Measurements from ENCODE around the gene GIPC1.

DNA sequence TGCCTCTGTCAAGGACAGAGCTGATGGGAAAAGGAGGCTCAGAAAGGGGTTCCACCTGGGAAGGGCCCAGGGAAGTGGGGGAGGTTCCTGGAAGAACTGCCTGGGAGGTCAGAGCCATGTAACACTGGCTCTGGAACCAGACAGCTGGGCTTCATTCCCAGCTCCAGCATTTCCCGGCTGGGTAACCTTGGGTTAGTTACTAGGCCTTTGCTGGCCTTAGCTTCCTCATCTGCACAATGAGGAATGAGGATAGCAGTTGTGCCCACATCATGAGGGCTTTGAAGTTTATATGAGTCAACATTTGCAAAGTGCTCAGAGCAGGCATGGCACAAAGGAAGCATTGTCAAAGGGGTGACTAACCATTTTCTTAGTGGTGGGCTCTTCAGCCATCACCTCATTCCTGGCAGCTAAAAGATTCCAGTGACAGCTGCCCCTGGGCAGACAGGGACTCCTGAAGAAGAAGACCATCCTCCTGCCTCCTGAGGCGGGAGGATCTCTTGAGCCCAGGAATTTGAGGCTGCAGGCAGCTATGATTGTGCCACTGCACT lies 24.0 kb upstream of the GIPC1 start:
- TF ChIP-seq, protein P1, sequence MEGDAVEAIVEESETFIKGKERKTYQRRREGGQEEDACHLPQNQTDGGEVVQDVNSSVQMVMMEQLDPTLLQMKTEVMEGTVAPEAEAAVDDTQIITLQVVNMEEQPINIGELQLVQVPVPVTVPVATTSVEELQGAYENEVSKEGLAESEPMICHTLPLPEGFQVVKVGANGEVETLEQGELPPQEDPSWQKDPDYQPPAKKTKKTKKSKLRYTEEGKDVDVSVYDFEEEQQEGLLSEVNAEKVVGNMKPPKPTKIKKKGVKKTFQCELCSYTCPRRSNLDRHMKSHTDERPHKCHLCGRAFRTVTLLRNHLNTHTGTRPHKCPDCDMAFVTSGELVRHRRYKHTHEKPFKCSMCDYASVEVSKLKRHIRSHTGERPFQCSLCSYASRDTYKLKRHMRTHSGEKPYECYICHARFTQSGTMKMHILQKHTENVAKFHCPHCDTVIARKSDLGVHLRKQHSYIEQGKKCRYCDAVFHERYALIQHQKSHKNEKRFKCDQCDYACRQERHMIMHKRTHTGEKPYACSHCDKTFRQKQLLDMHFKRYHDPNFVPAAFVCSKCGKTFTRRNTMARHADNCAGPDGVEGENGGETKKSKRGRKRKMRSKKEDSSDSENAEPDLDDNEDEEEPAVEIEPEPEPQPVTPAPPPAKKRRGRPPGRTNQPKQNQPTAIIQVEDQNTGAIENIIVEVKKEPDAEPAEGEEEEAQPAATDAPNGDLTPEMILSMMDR (IDR thresholded peaks at IDR 0.05) = no peak
- TF ChIP-seq POLR2A (IDR thresholded peaks at IDR 0.05) (no peak), POLR2AphosphoS5 (IDR thresholded peaks at IDR 0.05) (peak in 2 of 3 donors; percentile 37 to 83), EP300 (IDR thresholded peaks at IDR 0.05) (no peak)

Data from stomach (tissue), 4 donors.